Natural killer cell treated with Interleukin-12 subunit alpha and Interleukin-12 subunit beta and Interleukin-15 and Interleukin-18, amount 100 ng/mL, for 72 hours (primary cell): ENCODE measurements around the gene MTCH1. TPM values are rescaled to one million over a fixed set of nuclear protein-coding genes. Genes with fewer than 3 reads are reported as not detected.
"Not testable (repeated sequence)": the region's sequence is repeated elsewhere in the genome, so short reads cannot be mapped to it uniquely, and the experiment has no call there.

Experiments used
- ATAC-seq, 2 donors: fragments of 150-1000 bp; cut with Tn5 transposase in 1 of 2; sonication (Bioruptor Pico), chemical (Tn5 transposase) in 1 of 2; 2 replicates each; pipeline ENCODE4 v1.10.0; 2021
- DNase-seq: peaks from one replicate; pipeline ENCODE4 v3.0.0; 2022; ENCODE audit warnings: low spot score
- H3K27ac Mint-ChIP-seq, 2 donors: 1 replicate in 1 of 2; 2 replicates in 1 of 2; pipeline ENCODE4 v1.8.0; 2022; ENCODE audit warnings: mixed read lengths in 2 of 2, mild to moderate bottlenecking in 1 of 2, moderate library complexity in 1 of 2
- H3K27me3 Mint-ChIP-seq, 2 donors: 1 replicate in 1 of 2; 2 replicates in 1 of 2; pipeline ENCODE4 v1.8.0; 2022; ENCODE audit warnings: mixed read lengths in 2 of 2
- H3K36me3 Mint-ChIP-seq: one replicate; pipeline ENCODE4 v1.8.0; 2022; ENCODE audit warnings: mixed read lengths
- H3K4me1 Mint-ChIP-seq, 2 donors: 1 replicate in 1 of 2; 2 replicates in 1 of 2; pipeline ENCODE4 v1.8.0; 2022; ENCODE audit warnings: low read depth in 2 of 2, mixed read lengths in 2 of 2, mild to moderate bottlenecking in 1 of 2
- H3K4me3 Mint-ChIP-seq: one replicate; pipeline ENCODE4 v1.8.0; 2022; ENCODE audit warnings: mixed read lengths
- H3K9me3 Mint-ChIP-seq: 2 replicates; pipeline ENCODE4 v1.8.0; 2022; ENCODE audit warnings: mixed read lengths
- total RNA-seq, 2 donors: library from RNA; stranded (reverse); gene quantifications; one replicate each; pipeline ENCODE4 v1.2.3, GENCODE V29; 2022

MTCH1 gene
- total RNA-seq, 2 donors from 2014 or later: 118 to 183 TPM

- not testable (repeated sequence) for H3K9me3 Mint-ChIP-seq, ATAC-seq
Observed at GRCh38 chr6:36990401-36990800, 4.4 kb upstream of the MTCH1 start.

DNA sequence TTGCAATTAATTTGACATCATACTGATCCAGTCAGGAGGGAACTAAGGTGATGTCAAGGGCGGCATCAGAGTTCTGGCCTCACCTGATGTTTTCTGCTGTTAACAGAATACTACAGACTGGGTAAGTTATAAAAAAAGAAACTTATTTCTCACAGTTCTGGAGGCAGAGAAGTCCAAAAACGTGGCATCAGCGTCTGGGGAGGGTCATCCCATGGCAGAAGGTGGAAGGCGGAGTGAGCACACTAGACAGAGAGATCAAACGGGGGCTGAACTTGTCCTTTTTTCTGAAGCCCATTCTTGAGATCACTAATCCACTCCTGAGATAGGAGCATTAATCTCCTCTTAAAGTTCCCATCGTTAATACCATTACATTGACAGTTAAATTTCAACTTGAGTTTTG lies 3.3 kb upstream of the MTCH1 start:
- Mint-ChIP-seq H3K4me3 (no peak overlapping the region), H3K9me3 (no peaks in the 10 kb centered on the region), H3K27me3 (peaks cover 5 to 7% of the 10 kb centered on the region in 2 donors), H3K27ac (no peak overlapping the region), H3K4me1 (peaks cover 11 to 15% of the 10 kb centered on the region in 2 donors), H3K36me3 (no peaks in the 10 kb centered on the region)
- no peak for DNase-seq
- ATAC-seq: no peak

More at GRCh38 chr6:36990401-36990800, 4.4 kb upstream of the MTCH1 start:
- H3K27ac Mint-ChIP-seq, H3K36me3 Mint-ChIP-seq, H3K4me3 Mint-ChIP-seq, H3K27me3 Mint-ChIP-seq, DNase-seq: not testable (repeated sequence)
- peaks cover 11 to 15% of the 10 kb centered on the region in 2 donors for H3K4me1 Mint-ChIP-seq

DNA sequence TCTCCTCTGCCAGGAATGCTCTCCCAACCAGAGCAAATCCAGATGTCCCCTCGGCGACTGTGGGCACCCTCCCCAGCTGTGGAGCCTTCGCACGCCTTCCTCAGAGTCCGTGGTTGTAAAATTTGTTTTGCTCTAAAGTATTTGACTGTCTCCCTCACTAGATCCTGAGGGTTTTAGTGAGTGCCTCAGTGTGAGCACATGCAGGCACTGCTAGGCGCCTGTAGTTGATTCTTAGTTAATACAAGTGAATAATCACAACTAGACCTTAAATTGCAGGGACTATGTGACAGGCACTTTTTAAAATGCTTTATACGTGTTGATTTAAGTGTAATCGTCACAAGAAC lies 680 bp upstream of the MTCH1 start:
- no peak for ATAC-seq
- DNase-seq: no peak
- H3K27ac Mint-ChIP-seq: peak overlapping the region; percentile 90 to 96
- no peaks in the 10 kb centered on the region for H3K9me3 Mint-ChIP-seq
- peaks cover 16 to 21% of the 10 kb centered on the region in 2 donors for H3K4me1 Mint-ChIP-seq
- H3K36me3 Mint-ChIP-seq: peaks cover 2% of the 10 kb centered on the region
- H3K27me3 Mint-ChIP-seq: peaks cover 4 to 5% of the 10 kb centered on the region in 2 donors
- peak overlapping the region; percentile 99 for H3K4me3 Mint-ChIP-seq

DNA sequence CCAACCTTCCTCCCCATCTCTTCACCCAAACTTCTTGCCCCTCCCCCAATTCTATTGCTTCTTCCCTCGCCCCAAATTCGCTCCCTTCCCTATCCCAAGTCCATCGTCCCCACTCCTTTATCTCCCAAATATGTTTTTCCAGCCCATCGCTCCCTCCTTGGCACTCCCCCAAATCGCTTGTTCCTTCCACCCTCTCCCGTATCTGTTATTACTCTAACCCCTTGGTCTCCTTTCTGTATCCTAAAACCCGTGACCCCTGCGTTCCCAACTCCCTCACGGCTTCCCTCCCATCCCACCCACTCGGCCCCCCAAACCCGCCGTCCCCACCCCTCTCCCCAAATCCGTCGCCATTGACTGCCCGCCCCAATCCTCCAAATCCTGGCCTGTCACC lies 584 bp downstream of the MTCH1 start:
- H3K4me1 Mint-ChIP-seq: peaks cover 26 to 29% of the 10 kb centered on the region in 2 donors
- DNase-seq: no peak
- no peaks in the 10 kb centered on the region for H3K9me3 Mint-ChIP-seq
- no peak overlapping the region for H3K4me3 Mint-ChIP-seq
- peaks cover 4% of the 10 kb centered on the region for H3K36me3 Mint-ChIP-seq
- ATAC-seq: no peak
- peaks cover 0 to 5% of the 10 kb centered on the region in 2 donors for H3K27me3 Mint-ChIP-seq
- H3K27ac Mint-ChIP-seq: no peak overlapping the region

DNA sequence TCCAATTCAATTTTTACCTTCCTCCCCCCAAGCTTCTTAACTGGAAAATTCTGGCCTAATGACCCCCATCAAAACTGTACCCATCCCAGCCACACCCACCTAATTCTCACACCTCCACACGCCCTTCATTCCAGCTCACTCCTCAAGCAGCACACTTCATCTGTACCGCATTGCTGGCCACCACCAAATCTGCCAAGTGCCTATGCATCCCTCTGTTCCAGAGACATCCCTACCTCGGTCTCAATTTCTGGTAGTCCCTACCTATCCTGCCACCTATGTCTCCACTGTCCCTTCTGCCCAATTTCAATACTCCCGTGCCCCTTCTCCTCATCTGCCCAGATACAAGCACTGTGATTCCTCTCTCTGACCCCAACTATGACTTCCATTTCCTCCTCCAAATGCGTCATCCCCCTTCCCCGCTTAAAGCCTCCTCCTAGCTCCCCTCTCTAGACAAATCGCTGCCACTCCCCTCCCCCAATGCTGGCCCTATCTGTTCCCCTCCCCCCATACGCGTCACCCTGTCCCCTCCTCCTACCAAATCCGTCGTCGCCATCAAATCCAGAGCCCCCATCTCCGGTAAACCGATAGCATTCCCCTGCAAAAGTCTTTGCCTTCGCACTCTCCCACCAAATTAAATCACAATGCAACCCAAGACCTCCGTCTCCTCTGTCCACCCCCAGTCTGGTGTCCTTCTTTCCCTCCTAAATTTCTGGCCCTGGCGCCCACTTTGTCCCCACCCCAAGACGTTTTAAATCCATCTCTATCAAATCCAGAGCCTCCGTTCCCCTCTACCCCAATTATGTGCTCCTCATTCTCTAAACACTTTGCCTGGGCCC lies 1.2 kb downstream of the MTCH1 start:
- H3K4me3 Mint-ChIP-seq: no peak overlapping the region
- H3K27me3 Mint-ChIP-seq: peaks cover 0 to 5% of the 10 kb centered on the region in 2 donors
- H3K27ac Mint-ChIP-seq: no peak overlapping the region
- H3K9me3 Mint-ChIP-seq: no peaks in the 10 kb centered on the region
- peaks cover 29 to 33% of the 10 kb centered on the region in 2 donors for H3K4me1 Mint-ChIP-seq
- DNase-seq (no peak), ATAC-seq (peak in 1 of 2 donors; percentile 21)
- peaks cover 4% of the 10 kb centered on the region for H3K36me3 Mint-ChIP-seq

- no peak overlapping the region for H3K27ac Mint-ChIP-seq
- H3K27me3 Mint-ChIP-seq: peaks cover 0 to 5% of the 10 kb centered on the region in 2 donors
- no peaks in the 10 kb centered on the region for H3K9me3 Mint-ChIP-seq
- ATAC-seq: no peak
- H3K36me3 Mint-ChIP-seq: peaks cover 4% of the 10 kb centered on the region
- H3K4me3 Mint-ChIP-seq: no peak overlapping the region
- peaks cover 32 to 33% of the 10 kb centered on the region in 2 donors for H3K4me1 Mint-ChIP-seq
- DNase-seq: no peak
Observed at GRCh38 chr6:36983538-36983937, 2.5 kb downstream of the MTCH1 start.

- no peak overlapping the region for H3K4me3 Mint-ChIP-seq
- H3K27me3 Mint-ChIP-seq: no peaks in the 10 kb centered on the region
- DNase-seq (no peak), ATAC-seq (no peak)
- peaks cover 18 to 27% of the 10 kb centered on the region in 2 donors for H3K4me1 Mint-ChIP-seq
- H3K9me3 Mint-ChIP-seq: no peaks in the 10 kb centered on the region
- H3K27ac Mint-ChIP-seq: peak overlapping the region in 1 of 2 donors; percentile 28
- H3K36me3 Mint-ChIP-seq: peaks cover 4% of the 10 kb centered on the region
Observed at GRCh38 chr6:36980876-36981619, 4.9 kb downstream of the MTCH1 start.

GRCh38 chr6:36980129-36980528 lies 5.9 kb downstream of the MTCH1 start:
- Mint-ChIP-seq H3K27me3 (no peaks in the 10 kb centered on the region), H3K9me3 (no peaks in the 10 kb centered on the region), H3K4me1 (peaks cover 18 to 27% of the 10 kb centered on the region in 2 donors), H3K36me3 (peaks cover 4% of the 10 kb centered on the region), H3K27ac (peak overlapping the region in 1 of 2 donors; percentile 28), H3K4me3 (no peak overlapping the region)
- DNase-seq (no peak), ATAC-seq (no peak)

DNA sequence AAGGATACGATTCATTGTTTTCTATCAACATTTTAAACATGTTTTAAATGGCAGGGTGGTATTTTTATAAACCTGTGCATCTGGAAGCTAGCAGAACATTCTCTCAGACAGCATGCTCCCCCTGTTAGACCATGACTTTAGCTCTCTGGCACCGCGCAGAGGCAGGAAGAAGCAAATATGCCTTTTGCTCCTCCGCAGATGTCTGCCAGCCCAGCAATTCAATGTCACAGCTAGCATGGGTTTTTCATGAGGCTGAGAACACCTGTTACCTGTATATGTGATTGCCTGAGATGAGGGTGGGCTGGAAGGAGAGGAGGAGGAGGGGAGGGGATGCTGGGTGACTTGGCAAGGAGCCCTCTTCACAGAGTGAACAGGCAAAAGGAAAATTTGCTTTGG lies 6.7 kb downstream of the MTCH1 start:
- peak overlapping the region in 1 of 2 donors; percentile 26 for H3K27ac Mint-ChIP-seq
- H3K9me3 Mint-ChIP-seq: no peaks in the 10 kb centered on the region
- DNase-seq (no peak), ATAC-seq (no peak)
- H3K27me3 Mint-ChIP-seq: no peaks in the 10 kb centered on the region
- peaks cover 4% of the 10 kb centered on the region for H3K36me3 Mint-ChIP-seq
- H3K4me1 Mint-ChIP-seq: peaks cover 18 to 27% of the 10 kb centered on the region in 2 donors
- no peak overlapping the region for H3K4me3 Mint-ChIP-seq

DNA sequence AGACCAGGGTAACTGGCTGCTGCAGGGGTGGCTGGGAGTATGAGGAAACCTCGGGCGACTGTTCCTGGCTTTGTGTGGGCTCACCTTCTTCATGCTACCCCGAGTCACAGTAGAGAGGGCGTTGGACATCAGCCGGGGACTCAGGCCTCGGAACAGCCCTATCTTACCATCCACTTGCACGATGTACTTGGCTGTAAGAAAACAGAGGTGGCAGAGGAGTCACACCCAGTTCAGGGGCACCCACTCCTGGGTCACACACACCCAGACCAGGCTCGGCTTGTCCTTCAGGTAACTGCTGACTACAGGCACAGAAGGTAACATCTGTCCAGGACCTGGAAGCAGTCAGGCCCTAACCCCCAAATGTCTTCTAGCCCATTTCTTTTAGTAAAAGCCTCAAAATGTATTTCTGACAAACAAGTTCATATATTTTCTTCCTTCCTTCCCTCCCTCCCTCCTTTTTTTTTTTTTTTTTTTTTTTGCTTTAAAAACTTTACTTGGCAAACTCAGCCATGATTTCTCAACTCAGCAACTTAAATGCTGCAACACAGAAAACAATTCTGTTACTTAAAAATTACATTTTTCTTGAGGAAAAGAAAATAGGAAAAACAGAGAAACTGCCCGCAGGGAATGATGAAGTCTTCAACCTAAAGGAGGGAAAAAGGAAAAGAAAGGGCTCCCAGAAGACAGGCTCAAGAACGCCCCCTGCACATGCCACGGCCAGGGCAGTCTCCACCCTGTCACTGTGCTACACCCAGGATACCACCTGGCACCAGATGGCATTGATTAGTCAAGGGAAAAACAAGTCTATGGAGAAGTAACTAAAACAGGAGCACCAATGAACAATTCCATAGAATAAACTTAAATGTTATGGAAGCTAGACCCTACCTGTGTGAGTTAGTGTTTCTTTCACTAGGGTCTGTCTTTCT lies 7.3 kb downstream of the MTCH1 start:
- H3K4me3 Mint-ChIP-seq: no peak overlapping the region
- no peaks in the 10 kb centered on the region for H3K27me3 Mint-ChIP-seq
- H3K9me3 Mint-ChIP-seq: no peaks in the 10 kb centered on the region
- H3K4me1 Mint-ChIP-seq: peaks cover 18 to 27% of the 10 kb centered on the region in 2 donors
- no peak for ATAC-seq
- no peak for DNase-seq
- peaks cover 4% of the 10 kb centered on the region for H3K36me3 Mint-ChIP-seq
- H3K27ac Mint-ChIP-seq: peak overlapping the region in 1 of 2 donors; percentile 26

- H3K4me1 Mint-ChIP-seq: peaks cover 18 to 27% of the 10 kb centered on the region in 2 donors
- H3K27ac Mint-ChIP-seq: no peak overlapping the region
- H3K9me3 Mint-ChIP-seq: no peaks in the 10 kb centered on the region
- H3K27me3 Mint-ChIP-seq: no peaks in the 10 kb centered on the region
- H3K4me3 Mint-ChIP-seq: no peak overlapping the region
- ATAC-seq (no peak), DNase-seq (no peak)
- H3K36me3 Mint-ChIP-seq: peaks cover 4% of the 10 kb centered on the region
Observed at GRCh38 chr6:36977470-36977941, 8.5 kb downstream of the MTCH1 start.

GRCh38 chr6:36976931-36977330 lies 9.1 kb downstream of the MTCH1 start:
- no peaks in the 10 kb centered on the region for H3K9me3 Mint-ChIP-seq
- H3K4me1 Mint-ChIP-seq: peaks cover 14 to 24% of the 10 kb centered on the region in 2 donors
- no peak for DNase-seq
- H3K4me3 Mint-ChIP-seq: no peak overlapping the region
- H3K27me3 Mint-ChIP-seq: no peaks in the 10 kb centered on the region
- H3K27ac Mint-ChIP-seq: no peak overlapping the region
- ATAC-seq: no peak
- peaks cover 4% of the 10 kb centered on the region for H3K36me3 Mint-ChIP-seq

GRCh38 chr6:36976509-36976908 lies 9.5 kb downstream of the MTCH1 start:
- Mint-ChIP-seq H3K27ac (no peak overlapping the region), H3K27me3 (no peaks in the 10 kb centered on the region), H3K4me3 (no peak overlapping the region), H3K36me3 (no peaks in the 10 kb centered on the region), H3K4me1 (peaks cover 10 to 20% of the 10 kb centered on the region in 2 donors), H3K9me3 (no peaks in the 10 kb centered on the region)
- ATAC-seq: no peak
- DNase-seq: no peak
